ENCODE data around the gene MED12L.

The MED12L gene

DNA sequence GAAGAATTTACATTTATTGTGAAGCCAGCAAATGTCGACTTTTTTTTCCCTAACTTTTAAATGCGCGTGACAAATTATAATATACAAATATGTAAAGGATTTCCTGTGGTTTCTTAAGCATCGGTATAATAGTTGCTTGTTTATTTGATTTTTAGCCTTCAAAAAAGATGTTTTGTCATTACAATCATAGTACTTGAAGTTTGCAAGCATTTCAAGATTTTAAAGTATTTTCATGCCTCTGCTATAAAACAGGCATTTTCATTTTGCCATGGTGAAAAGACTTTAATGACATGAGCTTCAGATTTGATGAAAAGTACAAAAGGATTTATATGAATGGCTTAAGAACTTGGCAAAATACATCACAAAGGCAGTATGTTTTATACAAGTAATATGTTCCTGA lies 308.5 kb downstream of the MED12L start:
- H3K27ac ChIP-seq (replicated peaks) = no peak overlapping the region

DNA sequence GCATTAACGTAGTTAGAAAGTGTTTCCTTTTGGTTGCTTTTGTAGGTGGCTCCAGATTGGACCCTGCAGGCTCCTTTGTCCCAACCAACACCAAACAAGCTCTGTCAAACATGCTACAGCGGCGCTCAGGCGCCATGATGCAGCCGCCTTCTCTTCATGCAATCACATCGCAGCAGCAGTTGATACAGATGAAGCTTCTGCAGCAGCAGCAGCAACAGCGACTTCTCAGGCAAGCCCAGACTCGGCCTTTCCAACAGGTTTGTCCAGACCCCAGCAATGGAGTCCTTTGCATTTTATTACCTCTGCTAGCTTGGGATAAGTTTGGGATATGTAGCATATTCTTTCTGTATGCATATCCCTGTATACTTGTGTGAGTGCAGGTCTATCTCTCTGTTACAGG lies 309.1 kb downstream of the MED12L start:
- Histone ChIP-seq H3K4me3 (replicated peaks; ENCODE audit: insufficient read depth, low read length) (no peak overlapping the region), H3K27ac (replicated peaks) (no peak overlapping the region), H3K27me3 (ENCODE audit: insufficient read depth, poor library complexity, severe bottlenecking) (no peaks in the 10 kb centered on the region)
- DNase-seq (ENCODE audit: low read depth in 1 of 2, low spot score in 1 of 2) = no peak
- TF ChIP-seq GABPA (IDR thresholded peaks at IDR 0.05; ENCODE audit: low read depth) (no peak), SPI1 (IDR thresholded peaks at IDR 0.05; ENCODE audit: borderline replicate concordance, low read depth) (no peak), POLR2AphosphoS5 (IDR thresholded peaks at IDR 0.05; ENCODE audit: low read depth) (no peak)
- TF ChIP-seq, protein P1, sequence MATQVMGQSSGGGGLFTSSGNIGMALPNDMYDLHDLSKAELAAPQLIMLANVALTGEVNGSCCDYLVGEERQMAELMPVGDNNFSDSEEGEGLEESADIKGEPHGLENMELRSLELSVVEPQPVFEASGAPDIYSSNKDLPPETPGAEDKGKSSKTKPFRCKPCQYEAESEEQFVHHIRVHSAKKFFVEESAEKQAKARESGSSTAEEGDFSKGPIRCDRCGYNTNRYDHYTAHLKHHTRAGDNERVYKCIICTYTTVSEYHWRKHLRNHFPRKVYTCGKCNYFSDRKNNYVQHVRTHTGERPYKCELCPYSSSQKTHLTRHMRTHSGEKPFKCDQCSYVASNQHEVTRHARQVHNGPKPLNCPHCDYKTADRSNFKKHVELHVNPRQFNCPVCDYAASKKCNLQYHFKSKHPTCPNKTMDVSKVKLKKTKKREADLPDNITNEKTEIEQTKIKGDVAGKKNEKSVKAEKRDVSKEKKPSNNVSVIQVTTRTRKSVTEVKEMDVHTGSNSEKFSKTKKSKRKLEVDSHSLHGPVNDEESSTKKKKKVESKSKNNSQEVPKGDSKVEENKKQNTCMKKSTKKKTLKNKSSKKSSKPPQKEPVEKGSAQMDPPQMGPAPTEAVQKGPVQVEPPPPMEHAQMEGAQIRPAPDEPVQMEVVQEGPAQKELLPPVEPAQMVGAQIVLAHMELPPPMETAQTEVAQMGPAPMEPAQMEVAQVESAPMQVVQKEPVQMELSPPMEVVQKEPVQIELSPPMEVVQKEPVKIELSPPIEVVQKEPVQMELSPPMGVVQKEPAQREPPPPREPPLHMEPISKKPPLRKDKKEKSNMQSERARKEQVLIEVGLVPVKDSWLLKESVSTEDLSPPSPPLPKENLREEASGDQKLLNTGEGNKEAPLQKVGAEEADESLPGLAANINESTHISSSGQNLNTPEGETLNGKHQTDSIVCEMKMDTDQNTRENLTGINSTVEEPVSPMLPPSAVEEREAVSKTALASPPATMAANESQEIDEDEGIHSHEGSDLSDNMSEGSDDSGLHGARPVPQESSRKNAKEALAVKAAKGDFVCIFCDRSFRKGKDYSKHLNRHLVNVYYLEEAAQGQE (IDR thresholded peaks at IDR 0.05; ENCODE audit: insufficient replicate concordance, low read depth) = no peak
- TF ChIP-seq, protein P2, sequence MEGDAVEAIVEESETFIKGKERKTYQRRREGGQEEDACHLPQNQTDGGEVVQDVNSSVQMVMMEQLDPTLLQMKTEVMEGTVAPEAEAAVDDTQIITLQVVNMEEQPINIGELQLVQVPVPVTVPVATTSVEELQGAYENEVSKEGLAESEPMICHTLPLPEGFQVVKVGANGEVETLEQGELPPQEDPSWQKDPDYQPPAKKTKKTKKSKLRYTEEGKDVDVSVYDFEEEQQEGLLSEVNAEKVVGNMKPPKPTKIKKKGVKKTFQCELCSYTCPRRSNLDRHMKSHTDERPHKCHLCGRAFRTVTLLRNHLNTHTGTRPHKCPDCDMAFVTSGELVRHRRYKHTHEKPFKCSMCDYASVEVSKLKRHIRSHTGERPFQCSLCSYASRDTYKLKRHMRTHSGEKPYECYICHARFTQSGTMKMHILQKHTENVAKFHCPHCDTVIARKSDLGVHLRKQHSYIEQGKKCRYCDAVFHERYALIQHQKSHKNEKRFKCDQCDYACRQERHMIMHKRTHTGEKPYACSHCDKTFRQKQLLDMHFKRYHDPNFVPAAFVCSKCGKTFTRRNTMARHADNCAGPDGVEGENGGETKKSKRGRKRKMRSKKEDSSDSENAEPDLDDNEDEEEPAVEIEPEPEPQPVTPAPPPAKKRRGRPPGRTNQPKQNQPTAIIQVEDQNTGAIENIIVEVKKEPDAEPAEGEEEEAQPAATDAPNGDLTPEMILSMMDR (IDR thresholded peaks at IDR 0.05; ENCODE audit: insufficient read depth, low read length) = no peak

More for the DNA sequence above, 308.5 kb downstream of the MED12L start:
- no peak for DNase-seq (ENCODE audit: low read depth in 1 of 2, low spot score in 1 of 2)
- TF ChIP-seq, protein P2 (IDR thresholded peaks at IDR 0.05; ENCODE audit: insufficient read depth, low read length) = no peak
- TF ChIP-seq SPI1 (IDR thresholded peaks at IDR 0.05; ENCODE audit: borderline replicate concordance, low read depth) (no peak), GABPA (IDR thresholded peaks at IDR 0.05; ENCODE audit: low read depth) (no peak), POLR2AphosphoS5 (IDR thresholded peaks at IDR 0.05; ENCODE audit: low read depth) (no peak)
- TF ChIP-seq, protein P1 (IDR thresholded peaks at IDR 0.05; ENCODE audit: insufficient replicate concordance, low read depth) = no peak
- Histone ChIP-seq H3K4me3 (replicated peaks; ENCODE audit: insufficient read depth, low read length) (no peak overlapping the region), H3K27me3 (ENCODE audit: insufficient read depth, poor library complexity, severe bottlenecking) (no peaks in the 10 kb centered on the region)

DNA sequence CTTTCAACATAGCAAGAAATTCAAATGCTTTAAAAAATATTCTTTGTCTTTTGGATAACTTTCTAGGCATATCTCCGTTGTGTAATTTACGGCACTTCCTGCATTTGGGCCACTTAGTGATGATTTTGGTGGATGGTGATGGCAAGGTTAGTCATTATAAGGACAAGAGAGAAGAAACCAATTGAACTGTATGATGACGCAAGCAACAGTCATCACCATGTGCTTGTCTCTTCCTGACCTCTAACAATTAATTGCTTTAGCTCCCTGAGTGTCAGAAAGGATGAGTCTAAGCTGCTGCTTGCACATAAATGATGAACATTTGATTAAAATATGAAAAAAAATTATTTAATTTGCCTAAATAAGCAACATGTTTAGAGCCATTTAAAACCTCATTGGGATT lies 310.3 kb downstream of the MED12L start:
- peak; percentile 49 to 51 for DNase-seq (ENCODE audit: low read depth in 1 of 2, low spot score in 1 of 2)
- Histone ChIP-seq H3K4me3 (replicated peaks; ENCODE audit: insufficient read depth, low read length) (no peak overlapping the region), H3K27ac (replicated peaks) (no peak overlapping the region), H3K27me3 (ENCODE audit: insufficient read depth, poor library complexity, severe bottlenecking) (no peaks in the 10 kb centered on the region)
- TF ChIP-seq, protein P1 (IDR thresholded peaks at IDR 0.05; ENCODE audit: insufficient replicate concordance, low read depth) = no peak

DNA sequence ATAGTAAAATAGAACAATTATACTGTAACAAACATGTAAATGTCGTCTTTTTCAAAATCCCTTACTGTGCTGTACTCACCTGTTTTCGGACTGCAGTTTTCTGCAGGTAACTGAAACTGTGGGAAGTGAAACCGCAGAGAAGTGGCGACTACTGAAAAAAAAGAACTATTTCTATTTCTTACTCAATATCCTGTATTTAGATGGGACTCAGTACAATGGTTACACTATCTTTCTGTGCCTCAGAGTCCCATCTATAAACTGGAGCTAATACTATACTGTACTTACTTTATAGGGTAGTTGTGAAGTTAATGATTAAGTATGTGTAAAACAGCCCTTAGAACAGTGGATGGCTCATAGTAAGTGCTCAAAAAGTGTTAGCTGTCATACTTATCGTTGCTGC lies 313.4 kb downstream of the MED12L start:
- TF ChIP-seq, protein P1 (IDR thresholded peaks at IDR 0.05; ENCODE audit: insufficient replicate concordance, low read depth) = no peak
- no peak for TF ChIP-seq SPI1 (IDR thresholded peaks at IDR 0.05; ENCODE audit: borderline replicate concordance, low read depth)
- TF ChIP-seq, protein P2 (IDR thresholded peaks at IDR 0.05; ENCODE audit: insufficient read depth, low read length) = no peak
- no peak for TF ChIP-seq GABPA (IDR thresholded peaks at IDR 0.05; ENCODE audit: low read depth)
- no peak for TF ChIP-seq POLR2AphosphoS5 (IDR thresholded peaks at IDR 0.05; ENCODE audit: low read depth)
- no peak overlapping the region for H3K27ac ChIP-seq (replicated peaks)
- H3K4me3 ChIP-seq (replicated peaks; ENCODE audit: insufficient read depth, low read length) = no peak overlapping the region
- no peaks in the 10 kb centered on the region for H3K27me3 ChIP-seq (ENCODE audit: insufficient read depth, poor library complexity, severe bottlenecking)
- no peak for DNase-seq (ENCODE audit: low read depth in 1 of 2, low spot score in 1 of 2)
